Stimulated activated CD4-positive, alpha-beta T cell treated with anti-CD3 and anti-CD28 coated beads, Interleukin-12 subunit alpha, Interleukin-12 subunit beta, amount 100 ng/mL, for 4 hours (primary cell): ENCODE results near the gene BCAS1.
"Not testable (repeated sequence)": the region's sequence is repeated elsewhere in the genome, so short reads cannot be mapped to it uniquely, and the experiment has no call there.

Source experiments
- DNase-seq: peaks from one replicate; pipeline ENCODE4 v3.0.0-alpha.2; 2020

The BCAS1 gene

DNA sequence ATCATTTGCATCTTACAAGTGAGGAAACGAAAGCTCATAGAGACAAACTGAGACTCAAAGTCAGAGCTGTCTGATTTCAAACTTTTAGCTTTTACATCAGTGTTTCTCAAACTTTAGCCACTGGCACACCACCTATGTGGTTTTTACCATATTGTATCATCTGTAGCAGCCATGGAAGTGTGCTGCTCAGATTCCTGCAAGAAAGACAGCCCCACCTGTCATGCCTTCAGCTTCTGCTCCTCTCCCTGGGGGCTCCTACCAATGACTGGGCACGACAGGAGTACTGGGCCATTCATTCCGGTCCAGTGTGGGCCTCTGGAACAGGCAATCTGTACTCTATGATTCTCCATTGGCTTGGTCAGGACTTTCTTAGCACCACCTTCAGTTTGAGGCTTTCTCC, 87.0 kb downstream of the BCAS1 start:
- DNase-seq: no peak

DNA sequence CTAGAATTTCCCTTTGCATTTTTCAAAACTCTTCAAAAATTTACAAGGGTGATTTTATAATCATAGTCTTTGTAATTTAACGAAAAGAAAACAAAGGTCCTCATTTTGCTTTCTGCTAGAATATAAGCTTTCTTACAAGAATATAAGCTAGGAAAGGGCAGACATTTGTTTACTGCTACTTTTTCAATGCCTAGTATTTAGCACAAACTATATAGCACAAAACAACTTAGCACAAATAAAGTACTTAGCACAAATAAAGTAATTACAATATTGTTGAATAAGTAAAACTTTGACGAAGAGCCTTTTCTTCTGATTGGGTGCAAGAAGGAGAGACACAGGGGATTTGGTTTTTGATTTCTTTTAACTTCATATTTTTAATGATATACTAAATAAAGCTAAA, 87.8 kb downstream of the BCAS1 start:
- DNase-seq: no peak

DNA sequence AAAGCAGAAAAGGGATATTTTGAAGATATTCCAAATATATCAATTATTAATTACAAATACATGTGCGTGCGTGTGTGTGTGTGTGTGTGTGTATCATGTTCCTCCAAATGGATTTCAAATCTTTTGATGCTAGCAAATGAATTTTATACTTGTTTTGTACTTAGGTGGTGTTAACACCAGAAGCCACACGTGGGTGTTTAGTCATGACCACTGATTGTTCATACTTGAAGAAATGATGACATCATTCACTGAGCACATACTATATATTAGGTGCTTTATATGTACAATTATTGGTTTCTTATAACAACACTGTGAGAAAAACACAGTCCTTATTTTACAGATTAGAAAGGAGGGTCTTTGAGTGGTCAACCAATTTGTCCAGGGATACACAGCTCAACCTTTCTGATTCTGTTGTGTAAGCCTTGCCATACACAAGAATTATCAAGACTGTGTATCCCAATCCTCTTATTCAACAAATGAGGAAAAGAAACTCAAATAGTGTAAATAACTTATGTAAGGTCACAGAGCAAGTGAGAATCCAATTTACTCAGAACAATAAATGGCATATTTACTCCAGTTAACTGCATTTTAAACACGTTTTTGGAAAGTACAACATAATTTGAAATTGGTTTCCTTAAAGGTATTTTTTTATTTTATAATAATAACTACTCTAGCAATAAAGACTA, 88.5 kb downstream of the BCAS1 start:
- no peak for DNase-seq

DNA sequence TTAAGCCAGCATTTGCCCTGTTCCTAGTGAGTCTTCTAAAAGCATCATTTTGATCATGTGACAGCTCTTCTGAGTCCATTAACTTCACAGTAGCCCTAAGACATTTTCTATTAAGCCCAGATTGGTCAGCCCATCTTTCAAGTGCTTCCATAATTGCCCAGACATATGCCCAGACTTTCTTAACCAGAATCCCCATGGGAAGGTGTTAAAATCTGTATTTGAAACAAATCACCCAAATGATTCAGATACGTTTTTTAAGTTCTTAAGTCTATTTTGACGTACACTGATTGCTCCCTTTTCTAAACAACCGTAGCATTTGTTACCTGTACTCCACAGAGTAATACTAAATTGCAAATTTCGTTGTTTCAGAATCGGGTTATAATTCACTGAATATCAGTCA, 89.3 kb downstream of the BCAS1 start:
- DNase-seq: no peak

DNA sequence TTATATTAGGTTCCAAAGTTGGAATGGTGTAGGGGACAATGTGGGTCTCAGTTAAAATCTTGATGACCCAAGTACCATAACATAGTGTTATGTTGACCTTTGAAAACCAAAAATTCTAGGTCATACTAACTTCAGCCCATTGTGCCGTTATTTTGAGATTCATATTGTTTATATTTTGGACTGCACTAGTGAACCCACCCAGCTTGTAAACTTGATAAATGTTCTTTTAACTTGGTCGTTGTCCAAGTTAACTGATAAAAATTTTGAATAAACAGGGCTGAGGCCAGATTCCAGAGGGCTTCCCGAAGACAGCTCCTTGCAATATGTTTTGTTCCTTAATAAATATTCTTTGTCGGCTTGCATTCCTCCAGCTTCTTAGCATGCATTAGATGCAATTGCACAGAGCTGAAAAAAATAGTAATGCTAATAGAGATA, 90.3 kb downstream of the BCAS1 start:
- DNase-seq: no peak

DNA sequence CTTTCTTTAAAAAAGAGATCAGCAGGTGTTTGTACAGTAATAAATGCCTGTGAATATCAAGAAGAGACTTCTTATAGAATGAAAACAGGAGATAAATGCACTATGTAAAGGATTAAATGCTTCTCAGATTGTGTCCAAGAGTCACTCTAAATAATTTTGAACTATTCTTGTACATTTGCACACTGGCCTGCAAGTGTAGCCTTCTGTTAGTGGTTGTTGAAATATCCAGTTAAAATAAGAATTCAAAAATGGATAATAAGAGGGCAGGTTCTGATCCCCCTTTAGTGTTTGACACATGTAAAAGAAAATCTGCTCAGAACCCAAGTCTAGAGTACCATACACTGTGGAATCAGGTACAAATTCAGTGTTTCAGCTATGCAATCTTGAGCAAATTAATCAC, 91.9 kb downstream of the BCAS1 start:
- DNase-seq: no peak

DNA sequence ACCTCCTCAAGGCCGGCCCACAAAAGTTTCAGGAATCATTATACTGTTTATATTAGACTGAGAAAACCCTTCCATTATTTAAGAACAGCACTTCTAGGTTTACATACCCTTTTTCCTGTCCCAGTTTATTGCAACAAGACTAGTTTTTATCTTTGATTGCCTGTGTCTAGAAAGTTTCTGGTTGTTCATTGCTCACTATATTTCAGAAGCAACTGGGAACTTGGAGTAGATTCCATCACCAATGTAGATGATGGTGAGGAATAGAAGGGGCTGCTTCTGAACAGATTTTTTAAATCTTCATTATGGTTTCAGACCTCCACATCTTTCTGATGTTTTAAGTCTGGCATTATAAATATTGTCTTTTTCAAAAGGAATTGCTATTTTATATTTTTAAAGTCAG, 93.0 kb downstream of the BCAS1 start:
- DNase-seq: no peak

DNA sequence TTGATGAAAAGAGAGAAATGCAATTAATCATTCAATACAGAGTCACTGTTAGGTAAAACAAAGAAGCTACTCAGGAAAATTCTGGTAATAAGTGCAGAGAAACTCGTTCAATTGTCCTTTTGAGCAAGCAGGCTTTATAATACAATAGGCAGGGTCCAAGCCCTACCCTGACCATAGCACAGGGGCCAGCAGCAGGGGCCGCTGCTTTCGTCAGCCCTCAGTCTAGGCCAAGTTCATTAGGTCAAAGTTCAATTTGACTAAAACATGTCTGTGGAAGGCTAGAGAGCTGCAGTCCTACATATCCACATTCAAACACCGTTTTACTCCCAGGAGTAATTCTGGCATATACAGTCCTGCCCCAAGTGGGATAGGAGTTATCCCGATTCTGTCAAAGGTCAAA, 94.6 kb downstream of the BCAS1 start:
- DNase-seq: no peak

DNA sequence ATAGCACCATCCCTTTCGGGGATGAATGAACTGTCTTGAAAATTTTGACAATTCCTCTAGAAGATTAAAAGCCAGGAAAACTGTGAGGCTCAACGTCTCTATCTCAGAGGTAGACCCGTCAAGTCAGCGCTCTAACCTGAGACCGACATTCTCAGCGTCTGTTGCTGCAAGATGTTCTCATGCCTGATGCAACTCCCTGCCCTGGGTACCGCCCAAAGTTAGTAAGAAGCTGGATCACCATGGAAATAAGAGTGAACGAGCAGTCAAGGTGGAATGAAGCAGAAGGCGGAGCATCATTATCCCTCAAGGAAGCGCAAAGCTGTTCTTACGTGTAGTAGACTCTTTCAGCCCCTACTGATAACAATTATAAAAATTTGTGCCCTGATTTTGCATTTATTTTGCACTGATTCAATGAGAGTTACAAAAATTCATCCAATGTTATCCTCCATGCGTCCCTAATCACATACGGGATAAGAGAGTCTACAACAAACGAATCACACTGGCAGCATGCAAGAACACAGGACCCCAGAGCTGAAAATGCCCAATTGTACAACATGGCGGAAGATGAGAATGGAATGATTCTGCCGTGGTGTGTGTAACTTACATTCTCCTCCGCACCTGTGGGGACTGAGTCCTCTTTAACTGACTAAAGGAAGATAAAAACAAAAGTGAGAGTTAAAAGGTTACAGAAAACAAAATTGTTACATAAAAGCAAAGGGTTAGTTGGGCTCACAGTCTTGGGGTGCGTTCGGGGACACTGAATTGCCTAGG, 95.4 kb downstream of the BCAS1 start:
- no peak for DNase-seq

DNA sequence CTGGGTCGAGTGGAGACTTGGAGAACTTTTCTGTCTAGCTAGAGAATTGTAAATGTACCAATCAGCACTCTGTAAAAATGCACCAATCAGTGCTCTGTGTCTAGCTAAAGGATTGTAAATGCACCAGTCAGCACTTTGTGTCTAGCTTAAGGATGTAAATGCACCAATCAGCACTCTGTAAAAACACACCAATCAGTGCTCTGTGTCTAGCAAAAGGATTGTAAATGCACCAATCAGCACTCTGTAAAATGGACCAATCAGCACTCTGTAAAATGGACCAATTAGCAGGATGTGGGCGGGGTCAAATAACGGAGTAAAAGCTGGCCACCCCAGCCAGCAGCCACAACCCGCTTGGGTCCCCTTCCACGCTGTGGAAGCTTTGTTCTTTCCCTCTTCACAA, 96.5 kb downstream of the BCAS1 start:
- DNase-seq: not testable (repeated sequence)

DNA sequence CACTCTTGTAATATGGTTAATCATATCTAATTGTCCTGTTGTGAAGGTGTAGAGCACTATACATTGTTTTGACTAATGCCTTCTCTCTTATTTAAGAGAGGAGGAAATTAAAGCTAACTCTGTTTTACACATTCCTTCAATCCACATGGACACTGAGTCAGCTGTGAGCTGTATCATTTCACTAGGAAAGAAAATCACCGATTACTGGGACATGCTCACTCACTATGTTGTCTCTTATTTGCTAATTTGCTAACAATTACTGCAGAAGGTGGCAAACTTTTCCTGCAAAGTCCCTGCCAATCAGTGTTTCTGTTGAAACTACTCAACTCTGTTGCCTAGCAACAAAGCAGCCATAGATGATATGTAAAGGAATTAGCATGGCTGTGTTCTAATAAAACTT, 98.2 kb downstream of the BCAS1 start:
- DNase-seq: no peak

DNA sequence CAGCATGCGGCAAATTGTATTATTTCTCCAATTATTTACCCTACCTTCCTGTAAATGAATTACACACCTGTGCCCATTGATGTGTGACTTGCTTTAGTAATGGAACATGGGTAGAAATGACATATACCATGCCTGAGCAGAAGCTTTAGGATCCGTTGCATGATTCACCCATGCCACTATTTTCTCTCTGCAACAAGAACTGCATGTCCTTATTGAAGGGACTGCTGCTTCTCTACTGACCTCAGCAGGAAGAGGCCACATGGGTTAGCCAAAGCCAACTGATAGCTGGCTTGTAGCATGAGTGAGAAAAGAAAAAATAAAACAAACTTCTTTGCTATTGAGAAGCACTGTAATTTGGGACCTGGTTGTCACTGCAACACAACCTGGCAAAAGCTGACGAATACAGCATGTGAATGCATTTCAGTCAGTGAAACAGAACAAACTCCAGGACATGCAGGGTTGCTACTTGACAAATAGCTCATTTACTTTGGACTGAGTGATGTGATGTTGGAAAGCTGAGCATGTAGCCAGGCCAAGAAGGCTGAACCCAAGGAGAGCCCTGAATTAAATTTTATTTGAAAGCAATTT, 99.2 kb downstream of the BCAS1 start:
- DNase-seq: no peak

DNA sequence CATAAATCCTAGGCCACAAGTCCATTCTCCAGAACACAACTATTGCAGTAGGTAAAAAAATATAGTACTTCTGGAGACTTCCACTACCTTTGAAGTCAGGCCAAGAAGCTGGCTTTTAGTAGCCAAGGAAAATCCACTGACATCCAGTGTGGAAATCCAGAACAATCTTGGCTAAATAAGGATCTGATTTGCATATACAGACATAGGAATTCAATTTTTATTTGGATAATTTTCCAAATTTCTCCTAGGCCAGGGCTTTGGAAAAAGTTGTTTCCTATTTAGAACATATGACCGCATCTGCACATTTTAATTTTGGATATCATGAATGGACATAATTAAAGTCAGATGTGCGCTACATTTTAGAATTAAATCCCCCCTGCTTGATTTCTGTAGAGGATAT, 100.2 kb downstream of the BCAS1 start:
- no peak for DNase-seq

DNA sequence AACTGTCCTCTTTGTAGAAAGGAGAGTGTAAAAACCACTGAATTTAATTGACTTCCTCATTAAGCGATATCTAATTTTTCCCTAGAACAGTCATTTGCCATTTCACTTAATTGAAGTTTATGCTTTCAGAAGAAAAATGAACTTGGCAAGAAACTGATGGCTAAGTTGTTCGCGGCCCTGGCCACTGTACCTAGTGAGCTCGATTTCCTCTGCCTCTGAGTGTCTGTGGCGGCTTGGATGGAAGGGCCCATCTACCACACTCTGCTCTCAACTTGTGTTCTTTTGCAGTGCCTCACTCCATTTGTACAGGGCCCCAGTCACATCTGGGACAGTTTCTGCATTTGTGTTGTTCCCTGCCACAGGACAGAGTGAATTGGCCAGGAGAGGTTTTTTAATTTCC, 102.9 kb downstream of the BCAS1 start:
- no peak for DNase-seq

DNA sequence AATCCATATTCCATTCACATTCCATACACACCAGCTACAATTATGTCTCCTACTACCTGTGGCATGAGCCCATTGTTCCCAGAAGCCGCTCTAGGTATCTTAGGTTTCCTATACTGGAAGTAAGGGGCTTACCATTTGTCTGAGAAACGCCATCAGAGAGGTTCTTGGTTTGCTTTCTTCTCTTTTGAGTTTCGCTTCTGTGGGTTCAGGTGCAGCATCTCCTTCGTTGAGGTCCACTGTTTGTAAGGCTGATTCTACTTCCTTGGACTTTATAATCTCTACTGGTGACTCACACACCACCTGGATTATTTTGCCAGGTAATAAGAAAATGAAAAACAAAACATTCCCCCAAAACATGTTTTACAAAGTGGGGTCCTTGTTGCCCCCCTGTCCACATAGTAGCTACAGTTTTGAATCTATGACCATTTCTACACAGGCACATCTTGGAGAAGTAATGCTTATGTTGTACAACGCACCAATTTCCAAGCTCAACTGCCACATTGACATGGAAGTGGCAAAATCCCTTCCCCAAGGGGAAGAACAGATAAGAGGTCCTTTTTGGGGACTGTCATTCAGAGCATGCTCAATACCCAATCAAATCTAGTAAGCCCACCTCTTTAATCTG, 103.5 kb downstream of the BCAS1 start:
- no peak for DNase-seq

DNA sequence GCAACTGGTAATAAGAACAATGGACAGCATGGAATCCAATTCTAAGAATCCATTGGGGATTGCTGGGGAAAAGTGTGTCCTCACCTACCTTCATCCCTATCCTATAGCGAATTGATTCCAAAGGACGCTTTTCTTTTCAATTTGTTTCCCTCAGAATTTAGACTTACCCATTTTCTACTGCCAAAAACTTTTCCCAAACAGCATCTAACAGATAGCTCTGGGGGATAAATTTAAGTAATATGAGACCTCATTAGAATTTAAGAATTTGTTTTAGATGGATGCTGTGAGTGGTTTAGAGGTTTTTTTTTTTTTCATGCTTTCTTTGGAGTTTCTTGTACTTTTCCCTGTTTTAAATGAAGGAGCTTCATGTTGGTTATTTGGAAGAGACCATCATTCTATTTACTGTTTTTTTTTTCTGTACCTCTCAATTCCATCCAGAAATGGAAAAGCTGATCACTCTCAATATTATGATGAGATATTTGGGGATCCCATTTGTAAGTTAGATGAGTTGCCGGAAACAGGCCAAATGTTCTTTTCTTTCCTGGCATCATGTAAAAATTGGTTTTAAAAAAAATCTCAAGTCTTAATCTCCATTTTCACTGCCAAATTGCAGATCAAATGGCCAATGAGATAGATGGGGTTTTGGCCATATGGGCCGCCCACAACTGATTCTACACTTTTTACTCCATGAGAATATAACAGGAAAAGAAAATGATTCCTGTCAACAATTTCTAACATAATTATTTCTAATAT, 105.7 kb downstream of the BCAS1 start:
- no peak for DNase-seq

DNA sequence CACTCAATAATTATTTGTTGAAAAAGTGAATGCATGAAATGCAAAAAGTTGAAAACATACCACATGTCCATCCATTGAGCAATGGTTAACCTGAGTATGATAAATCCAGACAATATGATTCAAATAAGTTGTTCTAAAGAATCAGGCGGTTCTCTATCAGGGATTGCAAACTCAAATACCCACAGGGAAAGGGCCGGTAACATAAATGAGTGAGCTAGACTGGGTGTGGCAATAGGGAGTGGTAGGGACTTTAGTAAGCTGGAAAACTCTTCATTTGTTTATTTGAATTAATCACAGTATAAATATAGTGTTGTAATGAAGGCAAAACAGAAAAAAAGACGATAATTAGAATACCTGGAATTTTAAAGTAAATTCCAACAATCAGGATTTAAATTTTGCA, 106.3 kb downstream of the BCAS1 start:
- no peak for DNase-seq

DNA sequence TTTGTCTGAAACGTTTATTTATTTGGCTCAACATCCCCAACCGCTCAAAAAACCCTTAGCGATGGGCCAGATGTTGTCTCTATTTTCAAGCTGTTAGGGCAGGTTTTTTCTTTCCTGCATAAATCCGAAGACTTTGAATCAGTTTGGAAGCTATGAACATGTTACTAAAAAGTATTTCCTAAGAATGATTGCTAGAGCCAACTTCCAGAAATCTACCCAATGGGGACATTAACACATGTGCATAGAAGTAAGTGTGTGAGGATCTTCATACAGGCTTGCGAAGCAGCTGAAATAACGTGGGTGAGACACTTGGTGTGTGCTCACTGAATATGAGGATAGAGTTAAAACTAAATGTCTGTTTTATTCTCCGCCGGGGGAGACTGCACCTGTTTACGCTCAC, 106.8 kb downstream of the BCAS1 start:
- no peak for DNase-seq

DNA sequence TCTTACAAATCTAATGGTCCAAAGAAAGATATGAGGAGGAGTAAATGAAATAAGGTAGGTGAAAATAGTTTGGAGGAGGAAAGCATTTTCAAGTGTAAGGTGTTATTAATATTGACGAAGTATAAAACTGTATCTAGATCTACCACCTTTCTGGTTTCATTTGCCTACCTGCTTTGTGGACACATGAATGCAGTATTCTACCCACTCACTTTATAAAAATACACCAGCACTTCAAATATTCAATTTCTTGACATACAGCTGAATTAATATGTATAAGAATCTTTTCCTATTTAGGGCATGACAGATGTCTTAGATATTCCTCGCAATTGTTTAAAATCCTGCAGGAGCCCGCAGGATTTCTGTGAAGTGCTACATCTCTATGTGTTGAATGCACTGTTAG, 108.0 kb downstream of the BCAS1 start:
- no peak for DNase-seq

DNA sequence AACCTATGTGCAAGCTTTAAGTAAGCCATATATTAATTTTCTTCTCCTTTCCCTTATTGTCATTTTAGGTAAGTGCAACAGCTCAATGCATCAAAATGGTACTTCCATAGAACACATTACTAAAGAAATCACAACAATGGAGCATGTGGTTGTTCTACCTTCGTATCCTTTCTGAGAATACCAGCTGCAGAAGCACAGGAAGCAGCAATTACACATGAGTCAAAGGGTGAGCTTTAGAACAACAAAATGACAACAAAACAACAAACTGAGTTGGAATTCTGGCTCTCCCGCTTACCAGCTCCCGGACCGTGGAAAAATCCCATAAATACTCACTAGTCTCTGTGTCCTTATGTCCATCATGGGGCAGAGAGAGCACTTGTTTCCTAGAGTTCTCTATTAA, 108.9 kb downstream of the BCAS1 start:
- no peak for DNase-seq

DNA sequence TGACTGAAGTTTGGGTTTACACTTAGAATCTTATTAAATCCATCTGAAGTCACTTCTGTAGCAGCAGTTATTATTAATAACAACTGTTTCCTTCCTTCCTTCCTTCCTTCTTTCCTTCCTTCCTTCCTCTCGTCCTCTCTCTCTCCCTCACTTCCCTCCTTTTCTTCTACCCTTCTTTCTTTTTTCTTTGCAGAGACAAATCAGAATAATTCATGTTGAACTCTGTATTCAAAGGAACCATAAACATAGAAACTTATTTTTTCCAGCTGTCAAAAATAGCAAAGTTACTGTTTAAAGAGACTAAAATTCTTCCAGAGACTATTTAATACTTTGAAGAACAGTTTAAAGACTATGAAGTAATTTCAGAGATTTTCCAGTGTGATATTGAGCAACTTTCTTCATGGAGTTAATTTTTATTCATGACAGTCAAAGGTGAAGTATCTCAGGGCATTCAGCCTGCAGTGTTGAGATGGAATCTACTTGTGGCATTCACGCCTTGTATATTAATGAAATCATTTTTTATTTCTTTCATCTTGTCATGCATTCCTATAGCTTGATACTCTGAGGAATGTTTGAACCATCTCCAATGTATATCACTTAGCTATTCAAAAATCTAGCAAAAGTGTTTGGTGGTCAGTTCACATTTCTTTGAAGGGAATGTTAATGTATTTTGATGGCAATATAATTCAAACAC, 109.7 kb downstream of the BCAS1 start:
- DNase-seq: no peak

DNA sequence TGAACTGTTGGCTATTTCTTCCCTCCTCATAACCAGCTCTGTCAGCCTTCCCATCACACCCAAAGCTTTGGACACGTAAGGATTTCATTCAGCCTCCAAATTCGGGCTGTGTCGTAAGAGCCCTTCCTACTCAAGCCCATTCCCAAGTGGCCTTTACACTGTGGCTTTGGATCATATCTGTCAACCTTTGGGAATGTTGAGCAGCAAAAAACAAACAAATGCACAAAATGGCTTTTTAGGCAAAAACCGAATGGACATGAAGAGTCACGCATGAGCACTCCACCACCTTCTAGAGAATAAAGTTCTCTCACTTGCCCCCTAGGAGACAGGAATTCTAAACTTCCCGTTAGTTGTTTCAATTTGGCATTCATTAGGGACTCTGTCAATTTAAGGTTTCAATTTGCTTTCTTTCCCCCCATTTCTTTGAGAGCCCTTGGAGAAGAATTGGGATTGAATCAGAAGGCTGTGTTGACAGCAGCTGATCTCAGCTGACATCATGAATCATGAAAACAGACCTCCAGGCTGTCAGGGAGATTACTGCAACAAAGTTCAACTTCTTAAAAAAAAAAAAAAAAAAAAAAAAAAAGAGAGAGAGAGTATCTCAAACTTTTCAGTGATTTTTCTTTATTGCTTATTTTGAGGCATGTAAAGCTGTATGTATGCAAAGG, 110.3 kb downstream of the BCAS1 start:
- DNase-seq: no peak
